NCI-H526 treated with DMSO at 0.1 percent for 48 hours (cell line): ENCODE data around the gene DDIAS.
"Not testable (repeated sequence)": the region's sequence is repeated elsewhere in the genome, so short reads cannot be mapped to it uniquely, and the experiment has no call there.

ENCODE experiments used
- DNase-seq: peaks from one replicate; lab custom pipeline; 2025; lab: John Stamatoyannopoulos, UW

DDIAS gene

GRCh38 chr11:82890936-82891335 lies 10.6 kb upstream of the DDIAS start:
- no peak for DNase-seq

GRCh38 chr11:82892611-82893169 lies 8.8 kb upstream of the DDIAS start:
- no peak for DNase-seq

GRCh38 chr11:82895437-82896091 lies 6.0 kb upstream of the DDIAS start:
- no peak for DNase-seq

- DNase-seq = no peak
Observed at GRCh38 chr11:82896183-82896582, 5.4 kb upstream of the DDIAS start.

GRCh38 chr11:82898241-82898640 lies 3.3 kb upstream of the DDIAS start:
- DNase-seq = no peak

- no peak for DNase-seq
Observed at GRCh38 chr11:82899186-82899820, 2.2 kb upstream of the DDIAS start.

- DNase-seq = peak; percentile 59
Observed at GRCh38 chr11:82899957-82900276, 1.6 kb upstream of the DDIAS start.

- peak; percentile 94 for DNase-seq
Observed at GRCh38 chr11:82900277-82901164, 1.0 kb upstream of the DDIAS start, which contains the start of gene PRCP. TSS of gene PRCP (minus strand) at chr11:82900430. CDS start at chr11:82900402, 28 bp downstream.

- no peak for DNase-seq
Observed at GRCh38 chr11:82901922-82902485, 468 bp downstream of the DDIAS start.

GRCh38 chr11:82902880-82903279 lies 1.3 kb downstream of the DDIAS start:
- no peak for DNase-seq

- no peak for DNase-seq
Observed at GRCh38 chr11:82903843-82904586, 2.5 kb downstream of the DDIAS start.

- peak; percentile 38 for DNase-seq
Observed at GRCh38 chr11:82906236-82906635, 4.7 kb downstream of the DDIAS start.

GRCh38 chr11:82906931-82907330 lies 5.4 kb downstream of the DDIAS start:
- DNase-seq = no peak

GRCh38 chr11:82907371-82907770 lies 5.8 kb downstream of the DDIAS start:
- no peak for DNase-seq

GRCh38 chr11:82908311-82908710 lies 6.8 kb downstream of the DDIAS start:
- no peak for DNase-seq

GRCh38 chr11:82909015-82909640 lies 7.6 kb downstream of the DDIAS start:
- DNase-seq = no peak

- DNase-seq = not testable (repeated sequence)
Observed at GRCh38 chr11:82919786-82920185, 18.2 kb downstream of the DDIAS start.

- DNase-seq = not testable (repeated sequence)
Observed at GRCh38 chr11:82920227-82920626, 18.7 kb downstream of the DDIAS start.

GRCh38 chr11:82922396-82923173 lies 21.0 kb downstream of the DDIAS start:
- not testable (repeated sequence) for DNase-seq

GRCh38 chr11:82924522-82925224 lies 23.1 kb downstream of the DDIAS start:
- DNase-seq = no peak
